ENCODE measurements around the gene SEC14L6.

The SEC14L6 gene

GRCh38 chr22:30535182-30535581 lies 11.4 kb downstream of the SEC14L6 start:
- no peak overlapping the region for H3K4me3 ChIP-seq (ENCODE audit: low read depth, low read length)
- TF ChIP-seq CTCF (IDR thresholded peaks at IDR 0.05; ENCODE audit: insufficient read depth, low read depth, low read length, missing control alignments) = no peak
- DNase-seq (ENCODE audit: low read depth) = peak; percentile 61

GRCh38 chr22:30531651-30532608 lies 14.6 kb downstream of the SEC14L6 start:
- no peak for DNase-seq (ENCODE audit: low read depth)

GRCh38 chr22:30526656-30527055 lies 19.9 kb downstream of the SEC14L6 start:
- no peak for DNase-seq (ENCODE audit: low read depth)
- TF ChIP-seq CTCF (IDR thresholded peaks at IDR 0.05; ENCODE audit: insufficient read depth, low read depth, low read length, missing control alignments) = no peak
- H3K4me3 ChIP-seq (ENCODE audit: low read depth, low read length) = no peak overlapping the region

More at GRCh38 chr22:30531651-30532608, 14.6 kb downstream of the SEC14L6 start:
- H3K4me3 ChIP-seq (ENCODE audit: low read depth, low read length) = no peak overlapping the region
- TF ChIP-seq CTCF (IDR thresholded peaks at IDR 0.05; ENCODE audit: insufficient read depth, low read depth, low read length, missing control alignments) = no peak

GRCh38 chr22:30523646-30524489 lies 22.7 kb downstream of the SEC14L6 start:
- no peak for TF ChIP-seq CTCF (IDR thresholded peaks at IDR 0.05; ENCODE audit: insufficient read depth, low read depth, low read length, missing control alignments)
- DNase-seq (ENCODE audit: low read depth) = no peak
- no peak overlapping the region for H3K4me3 ChIP-seq (ENCODE audit: low read depth, low read length)

- no peak for DNase-seq (ENCODE audit: low read depth)
- no peak for TF ChIP-seq CTCF (IDR thresholded peaks at IDR 0.05; ENCODE audit: insufficient read depth, low read depth, low read length, missing control alignments)
- H3K4me3 ChIP-seq (ENCODE audit: low read depth, low read length) = no peak overlapping the region
Measured at GRCh38 chr22:30521368-30522156, 25.0 kb downstream of the SEC14L6 start.

GRCh38 chr22:30519842-30520425 lies 26.6 kb downstream of the SEC14L6 start:
- TF ChIP-seq CTCF (IDR thresholded peaks at IDR 0.05; ENCODE audit: insufficient read depth, low read depth, low read length, missing control alignments) = no peak
- DNase-seq (ENCODE audit: low read depth) = no peak

More at GRCh38 chr22:30519842-30520425, 26.6 kb downstream of the SEC14L6 start:
- no peak overlapping the region for H3K4me3 ChIP-seq (ENCODE audit: low read depth, low read length)
